ENCODE data around the gene CSPG5. TPM values are rescaled to one million over a fixed set of nuclear protein-coding genes. Genes with fewer than 3 reads are reported as not detected.
A peak's percentile ranks its signal among the peaks of the same experiment; 100 is the strongest.

Gene CSPG5
- total and polyA plus RNA-seq, 3 donors from 2014 or later, result 2.4 to 4.9 (median 2.7) TPM

DNA sequence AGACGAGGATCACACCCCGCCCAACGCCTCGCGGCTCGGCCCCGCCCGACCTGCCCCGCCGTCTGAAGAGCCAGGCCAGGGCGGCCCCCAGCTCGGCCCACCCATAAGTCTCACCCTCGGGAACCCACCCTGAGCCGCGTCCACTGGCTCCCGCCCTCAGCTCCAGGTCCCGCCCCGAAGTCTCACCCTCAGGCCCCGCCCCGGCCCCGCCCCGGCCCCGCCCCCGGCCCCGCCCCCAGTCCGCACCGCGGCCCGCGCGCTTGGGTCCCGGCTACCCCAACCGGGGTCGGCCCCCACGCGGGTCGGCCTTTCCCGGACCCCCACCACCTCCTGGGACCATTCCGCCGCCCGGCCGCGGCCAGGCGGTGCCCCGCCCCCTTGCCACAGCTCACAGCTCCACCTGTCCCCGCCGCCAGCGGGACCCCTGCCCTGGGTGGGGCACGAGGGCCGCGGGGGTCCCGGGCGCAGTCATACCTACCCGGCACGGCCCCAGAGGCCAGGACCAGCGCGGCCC lies 489 bp downstream of the CSPG5 start:
- H3K27ac ChIP-seq, result no peak overlapping the region
- intact Hi-C loops (cut with DNase I; ENCODE audit: low total_unique reads), result no loop called here
- peaks cover 7% of the 10 kb centered on the region for H3K4me1 ChIP-seq
- H3K36me3 ChIP-seq (ENCODE audit: low read depth, missing control alignments), result no peaks in the 10 kb centered on the region
- TF ChIP-seq, protein P1, sequence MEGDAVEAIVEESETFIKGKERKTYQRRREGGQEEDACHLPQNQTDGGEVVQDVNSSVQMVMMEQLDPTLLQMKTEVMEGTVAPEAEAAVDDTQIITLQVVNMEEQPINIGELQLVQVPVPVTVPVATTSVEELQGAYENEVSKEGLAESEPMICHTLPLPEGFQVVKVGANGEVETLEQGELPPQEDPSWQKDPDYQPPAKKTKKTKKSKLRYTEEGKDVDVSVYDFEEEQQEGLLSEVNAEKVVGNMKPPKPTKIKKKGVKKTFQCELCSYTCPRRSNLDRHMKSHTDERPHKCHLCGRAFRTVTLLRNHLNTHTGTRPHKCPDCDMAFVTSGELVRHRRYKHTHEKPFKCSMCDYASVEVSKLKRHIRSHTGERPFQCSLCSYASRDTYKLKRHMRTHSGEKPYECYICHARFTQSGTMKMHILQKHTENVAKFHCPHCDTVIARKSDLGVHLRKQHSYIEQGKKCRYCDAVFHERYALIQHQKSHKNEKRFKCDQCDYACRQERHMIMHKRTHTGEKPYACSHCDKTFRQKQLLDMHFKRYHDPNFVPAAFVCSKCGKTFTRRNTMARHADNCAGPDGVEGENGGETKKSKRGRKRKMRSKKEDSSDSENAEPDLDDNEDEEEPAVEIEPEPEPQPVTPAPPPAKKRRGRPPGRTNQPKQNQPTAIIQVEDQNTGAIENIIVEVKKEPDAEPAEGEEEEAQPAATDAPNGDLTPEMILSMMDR (IDR thresholded peaks at IDR 0.05), result no peak
- TF ChIP-seq POLR2A (IDR thresholded peaks at IDR 0.05), result no peak
- no peaks in the 10 kb centered on the region for H3K27me3 ChIP-seq
- no peaks in the 10 kb centered on the region for H3K9me3 ChIP-seq
- DNase-seq, result peak; percentile 35
- peak overlapping the region; percentile 51 to 64 for H3K4me3 ChIP-seq
- WGBS, 2 donors, result 1% methylated on average over 35 of the region's 57 CpGs; no CpG with 5 or more reads in 1 of the 2 donors

DNA sequence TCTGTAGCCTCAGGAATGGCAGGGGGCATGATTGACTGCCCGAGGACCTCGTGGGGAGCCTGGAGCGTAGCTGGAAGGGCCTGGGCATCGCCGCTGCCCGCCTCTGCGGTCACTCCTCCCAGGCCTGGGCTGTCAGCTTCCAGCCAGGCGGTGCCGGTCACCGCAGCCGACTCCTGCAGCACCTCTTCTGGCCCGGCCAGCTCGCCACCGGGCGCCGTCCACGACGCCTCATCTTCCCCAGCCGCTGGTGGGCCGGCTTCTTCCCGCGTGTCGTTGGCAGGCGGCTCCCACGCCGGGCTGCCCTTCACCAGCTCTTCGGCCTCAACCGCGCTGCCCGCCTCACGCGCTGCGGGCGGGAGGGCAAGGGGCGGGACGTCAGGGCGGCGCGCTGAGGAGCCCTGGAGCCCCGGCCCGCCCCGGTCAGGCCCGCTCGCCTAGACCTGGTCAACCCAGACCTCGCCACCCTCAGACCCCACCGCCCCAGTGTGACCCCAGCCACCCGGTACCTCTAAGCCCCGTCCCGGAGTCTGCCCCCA lies 1.0 kb downstream of the CSPG5 start:
- no peak for DNase-seq
- TF ChIP-seq POLR2A (IDR thresholded peaks at IDR 0.05), result no peak
- TF ChIP-seq, protein P1 (IDR thresholded peaks at IDR 0.05), result no peak
- peaks cover 7% of the 10 kb centered on the region for H3K4me1 ChIP-seq
- intact Hi-C loops (cut with DNase I; ENCODE audit: low total_unique reads), result no loop called here
- H3K4me3 ChIP-seq, result peak overlapping the region; percentile 51 to 64
- 0 to 3% methylated on average over 11 to 39 of the region's 49 CpGs for WGBS, 2 donors
- H3K27me3 ChIP-seq, result no peaks in the 10 kb centered on the region
- no peaks in the 10 kb centered on the region for H3K9me3 ChIP-seq
- no peak overlapping the region for H3K27ac ChIP-seq
- H3K36me3 ChIP-seq (ENCODE audit: low read depth, missing control alignments), result no peaks in the 10 kb centered on the region

DNA sequence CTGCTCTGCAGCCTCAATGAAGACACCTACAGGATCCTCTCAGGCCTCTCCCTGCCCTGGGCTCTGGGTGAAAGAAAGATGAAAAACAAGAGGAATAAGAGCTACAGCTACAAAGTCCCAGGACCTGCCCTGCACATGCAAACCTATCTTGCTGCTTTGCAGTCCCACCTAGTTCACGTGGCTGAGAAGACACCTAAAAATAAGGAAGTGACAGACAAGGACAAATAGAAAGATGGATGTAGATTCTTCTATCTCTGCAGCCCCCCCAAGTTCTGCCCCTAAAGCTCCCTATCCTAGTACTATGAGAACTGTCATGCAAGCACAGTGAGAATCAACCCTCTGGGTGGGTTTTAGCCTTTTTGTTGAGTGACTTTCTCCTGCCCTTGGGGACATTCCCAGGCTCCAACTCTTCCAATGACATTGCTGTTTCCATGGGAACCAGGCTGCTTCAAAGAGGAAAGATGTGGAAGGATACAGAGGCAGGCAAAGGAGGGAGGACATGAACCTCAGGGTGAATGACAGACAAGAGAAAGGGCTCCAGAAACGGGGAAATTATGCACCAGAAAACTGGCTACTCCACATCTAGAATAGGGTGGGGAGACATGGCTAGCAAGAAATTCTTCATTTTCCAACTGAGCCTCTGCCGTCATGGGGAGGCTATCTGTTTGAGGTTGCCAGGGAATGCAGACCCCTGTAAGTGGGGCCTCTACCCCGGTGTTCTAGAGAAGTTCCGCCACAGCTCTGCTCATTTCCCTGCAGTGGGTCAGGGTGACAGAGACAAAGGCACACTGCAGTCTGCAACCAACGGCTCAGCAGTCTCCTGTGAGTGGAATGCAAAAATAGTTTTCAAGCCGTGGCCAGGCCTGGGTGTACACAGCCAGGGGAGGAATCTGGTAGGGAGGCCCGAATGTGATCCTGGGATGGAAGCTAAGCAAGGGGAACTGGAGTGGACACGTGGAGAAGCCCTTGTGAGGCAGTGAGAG lies 5.2 kb downstream of the CSPG5 start:
- Histone ChIP-seq H3K36me3 (ENCODE audit: low read depth, missing control alignments) (no peaks in the 10 kb centered on the region), H3K27me3 (no peaks in the 10 kb centered on the region), H3K9me3 (no peaks in the 10 kb centered on the region), H3K4me3 (no peak overlapping the region), H3K4me1 (peaks cover 4% of the 10 kb centered on the region), H3K27ac (no peak overlapping the region)
- intact Hi-C loops (cut with DNase I; ENCODE audit: low total_unique reads), result no loop called here
- TF ChIP-seq, protein P1 (IDR thresholded peaks at IDR 0.05), result no peak
- TF ChIP-seq POLR2A (IDR thresholded peaks at IDR 0.05), result no peak
- 68 to 69% methylated on average over 9 of the region's 9 CpGs for WGBS, 2 donors
- DNase-seq, result no peak

DNA sequence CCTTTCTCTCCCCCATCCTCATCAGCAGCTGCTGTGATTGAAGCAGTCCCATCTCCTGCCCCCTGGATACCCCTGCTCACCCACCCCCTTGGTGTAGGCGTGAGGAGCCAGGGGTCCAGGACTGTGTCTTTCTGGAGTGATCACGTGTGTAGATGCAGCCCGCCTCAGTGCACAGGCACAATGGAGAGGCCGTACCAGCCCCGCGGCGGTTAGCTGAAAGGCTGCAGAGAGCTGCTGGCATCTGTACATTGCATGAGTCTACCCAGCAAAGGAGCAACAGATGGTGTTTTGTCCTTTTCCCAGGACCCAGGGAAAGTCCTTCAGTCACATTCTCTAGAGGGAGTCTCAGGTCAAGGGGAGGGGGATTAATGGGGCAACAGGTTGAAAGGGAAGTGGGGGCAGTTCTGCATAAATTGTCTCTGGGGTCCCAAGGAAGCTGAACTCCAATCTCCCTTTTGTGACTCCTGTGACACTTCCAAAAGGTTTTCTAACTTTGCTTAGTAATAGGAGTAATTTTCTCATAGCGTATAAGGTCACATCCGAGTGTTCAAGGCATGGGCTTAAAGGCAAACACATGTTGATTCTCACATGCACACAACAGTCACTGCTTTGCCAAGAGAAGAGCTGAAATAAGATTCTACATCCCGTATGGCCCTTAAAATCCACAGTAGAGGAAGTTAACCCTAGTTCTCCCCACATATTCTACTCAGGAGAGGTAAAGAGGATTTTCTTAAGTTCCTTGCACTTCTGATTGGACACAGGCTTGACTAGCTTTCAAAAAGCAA lies 7.1 kb downstream of the CSPG5 start:
- no peak overlapping the region for H3K4me3 ChIP-seq
- DNase-seq, result no peak
- no peak for TF ChIP-seq POLR2A (IDR thresholded peaks at IDR 0.05)
- TF ChIP-seq, protein P1 (IDR thresholded peaks at IDR 0.05), result no peak
- no peaks in the 10 kb centered on the region for H3K4me1 ChIP-seq
- H3K27ac ChIP-seq, result no peak overlapping the region
- intact Hi-C loops (cut with DNase I; ENCODE audit: low total_unique reads), result no loop called here
- H3K27me3 ChIP-seq, result no peaks in the 10 kb centered on the region
- H3K9me3 ChIP-seq, result no peaks in the 10 kb centered on the region
- H3K36me3 ChIP-seq (ENCODE audit: low read depth, missing control alignments), result no peaks in the 10 kb centered on the region
- WGBS, 2 donors, result 73 to 74% methylated on average over 6 to 10 of the region's 10 CpGs

Measured in testis (tissue), 3 donors.